Kidney (tissue), 14 donors: ENCODE results near the gene PRRT4. TPM values are rescaled to one million over a fixed set of nuclear protein-coding genes. Genes with fewer than 3 reads are reported as not detected.

ENCODE experiments used
- DNase-seq, 5 donors: peaks; one replicate each; pipeline ENCODE4 v3.0.0-alpha.2; 2013 to 2020
- FAIRE-seq: peaks from 2 replicates; lab custom pipeline; 2012; peaks lifted over from hg19 to GRCh38; lab: Jason Lieb, UNC
- H3K27ac ChIP-seq, 2 donors: one replicate each; pipeline ENCODE4 v1.7.0; 2013; ENCODE audit warnings: low read depth in 2 of 2, low read length in 2 of 2, inconsistent platforms in 1 of 2
- H3K27me3 ChIP-seq: one replicate; pipeline ENCODE4 v1.7.1; 2013; ENCODE audit warnings: low read length, inconsistent platforms; ENCODE audit not compliant: control insufficient read depth, insufficient read depth
- H3K36me3 ChIP-seq, 3 donors: one replicate each; pipeline versions ENCODE4 v1.7.0 to v1.7.1; 2013; ENCODE audit warnings: low read length in 3 of 3, control low read depth in 1 of 3, inconsistent platforms in 1 of 3; ENCODE audit not compliant: insufficient read depth in 3 of 3, control insufficient read depth in 2 of 3
- H3K4me1 ChIP-seq, 3 donors: one replicate each; pipeline versions ENCODE4 v1.7.0 to v1.7.1; 2013; ENCODE audit warnings: low read length in 3 of 3, inconsistent platforms in 1 of 3, low read depth in 1 of 3; ENCODE audit not compliant: control insufficient read depth in 2 of 3, insufficient read depth in 2 of 3
- H3K4me3 ChIP-seq, 3 donors: one replicate each; pipeline versions ENCODE4 v1.7.0 to v1.8.1; 2013; ENCODE audit warnings: low read length in 3 of 3, control low read depth in 1 of 3, inconsistent platforms in 1 of 3
- H3K9ac ChIP-seq, 3 donors: one replicate each; pipeline versions ENCODE4 v1.7.0 to v1.7.1; 2013; ENCODE audit warnings: low read length in 3 of 3, control low read depth in 1 of 3, inconsistent platforms in 1 of 3
- H3K9me3 ChIP-seq, 3 donors: one replicate each; pipeline versions ENCODE4 v1.7.0 to v1.7.1; 2013; ENCODE audit warnings: low read length in 3 of 3, control low read depth in 1 of 3, inconsistent platforms in 1 of 3; ENCODE audit not compliant: control insufficient read depth in 2 of 3, insufficient read depth in 1 of 3
- intact Hi-C: fragments of 100-400 bp; cut with DNase I; formaldehyde crosslinking; loops from one replicate; pipeline ENCODE4 v1.11.1; 2022
- polyA plus RNA-seq: library from polyadenylated mRNA; stranded (reverse); fragments of 350-450 nt; fragmentation: Illumina TruSeq; extraction: RNeasy Lipid Tissue Mini Kit (QIAGEN cat#74804); gene quantifications from one replicate; pipeline ENCODE4 v1.2.3, GENCODE V29; 2014; ENCODE audit warnings: low read depth, low replicate concordance; ENCODE audit not compliant: insufficient read depth
- total RNA-seq: library from RNA; stranded (reverse); fragmentation: NEBNext Ultra II Directional; extraction: Animal tissue kit (Norgen Biotek cat#: 25700); gene quantifications from one replicate; pipeline ENCODE4 v1.2.1, GENCODE V29; 2021
- TF ChIP-seq, protein P1 (sequence below): IDR thresholded peaks from 3 replicates; pipeline ENCODE4 v1.5.1; 2012; ENCODE audit warnings: mild to moderate bottlenecking, moderate library complexity, borderline replicate concordance; ENCODE audit not compliant: insufficient read depth; ENCODE audit errors: extremely low read depth
- donor health status: control.
- donor health status: control.
- donor health status: control.
- donor health status: control.
- donor health status: control.
- donor health status: DM: yes; HTN: yes; CAD: no.
- donor health status: Normal renal cell carcinoma (clear cell type).

The PRRT4 gene
- total and polyA plus RNA-seq, 2 donors from 2014 or later: not detected

DNA sequence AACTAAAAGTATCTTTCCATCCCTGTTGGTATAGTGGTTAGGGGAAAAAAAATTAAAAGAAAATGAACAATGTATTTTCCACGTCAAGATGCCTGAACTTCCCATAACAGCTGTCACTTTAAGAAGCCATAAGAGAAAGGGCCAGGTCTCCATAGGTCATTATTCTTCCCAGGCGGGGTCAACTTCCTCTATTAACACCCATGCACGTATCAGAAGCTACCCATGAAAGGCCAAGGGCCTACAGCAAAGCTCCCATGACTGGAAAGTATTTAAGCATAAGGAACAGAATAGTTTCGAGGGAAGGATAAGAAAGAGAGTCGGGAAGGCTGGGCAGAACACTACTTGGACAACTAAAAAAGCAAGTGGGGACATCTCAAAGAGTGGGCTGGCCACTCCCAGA, 57.8 kb downstream of the PRRT4 start:
- intact Hi-C loops: no loop called here

DNA sequence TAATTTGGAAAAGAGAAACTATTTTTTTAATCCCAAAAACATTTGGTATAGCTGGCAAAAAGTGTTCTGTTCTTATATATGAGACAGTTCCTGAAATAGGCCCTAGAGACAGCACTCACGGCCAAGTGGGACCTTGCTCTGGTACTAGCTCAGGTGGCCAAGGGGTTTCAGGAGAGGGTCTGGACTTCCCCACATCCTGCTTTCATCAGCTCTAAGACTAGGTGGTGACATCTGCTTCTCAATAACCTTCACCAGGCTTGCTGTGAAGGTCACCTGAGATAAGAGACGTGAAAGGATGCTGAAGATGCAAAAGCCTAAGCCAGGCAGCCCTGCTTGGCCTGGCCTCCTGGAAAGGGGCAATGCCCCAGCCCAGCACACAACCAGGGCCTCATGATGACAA, 58.4 kb downstream of the PRRT4 start:
- peaks cover 2 to 21% (median 21%) of the 10 kb centered on the region in 3 donors for H3K36me3 ChIP-seq
- H3K9ac ChIP-seq: no peak overlapping the region
- no peaks in the 10 kb centered on the region for H3K27me3 ChIP-seq
- H3K27ac ChIP-seq: no peak overlapping the region
- FAIRE-seq: no peak
- H3K9me3 ChIP-seq: no peaks in the 10 kb centered on the region
- no peak overlapping the region for H3K4me3 ChIP-seq
- intact Hi-C loops: no loop called here
- TF ChIP-seq, protein P1, sequence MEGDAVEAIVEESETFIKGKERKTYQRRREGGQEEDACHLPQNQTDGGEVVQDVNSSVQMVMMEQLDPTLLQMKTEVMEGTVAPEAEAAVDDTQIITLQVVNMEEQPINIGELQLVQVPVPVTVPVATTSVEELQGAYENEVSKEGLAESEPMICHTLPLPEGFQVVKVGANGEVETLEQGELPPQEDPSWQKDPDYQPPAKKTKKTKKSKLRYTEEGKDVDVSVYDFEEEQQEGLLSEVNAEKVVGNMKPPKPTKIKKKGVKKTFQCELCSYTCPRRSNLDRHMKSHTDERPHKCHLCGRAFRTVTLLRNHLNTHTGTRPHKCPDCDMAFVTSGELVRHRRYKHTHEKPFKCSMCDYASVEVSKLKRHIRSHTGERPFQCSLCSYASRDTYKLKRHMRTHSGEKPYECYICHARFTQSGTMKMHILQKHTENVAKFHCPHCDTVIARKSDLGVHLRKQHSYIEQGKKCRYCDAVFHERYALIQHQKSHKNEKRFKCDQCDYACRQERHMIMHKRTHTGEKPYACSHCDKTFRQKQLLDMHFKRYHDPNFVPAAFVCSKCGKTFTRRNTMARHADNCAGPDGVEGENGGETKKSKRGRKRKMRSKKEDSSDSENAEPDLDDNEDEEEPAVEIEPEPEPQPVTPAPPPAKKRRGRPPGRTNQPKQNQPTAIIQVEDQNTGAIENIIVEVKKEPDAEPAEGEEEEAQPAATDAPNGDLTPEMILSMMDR: no peak
- peaks cover 0 to 6% (median 0%) of the 10 kb centered on the region in 3 donors for H3K4me1 ChIP-seq
- DNase-seq: no peak

More for the DNA sequence above, 57.8 kb downstream of the PRRT4 start:
- FAIRE-seq: no peak
- H3K4me1 ChIP-seq: peaks cover 0 to 4% (median 0%) of the 10 kb centered on the region in 3 donors
- no peaks in the 10 kb centered on the region for H3K27me3 ChIP-seq
- TF ChIP-seq, protein P1: no peak
- peaks cover 2 to 24% (median 24%) of the 10 kb centered on the region in 3 donors for H3K36me3 ChIP-seq
- no peak overlapping the region for H3K27ac ChIP-seq
- no peaks in the 10 kb centered on the region for H3K9me3 ChIP-seq
- DNase-seq: no peak
- H3K4me3 ChIP-seq: no peak overlapping the region
- H3K9ac ChIP-seq: no peak overlapping the region

DNA sequence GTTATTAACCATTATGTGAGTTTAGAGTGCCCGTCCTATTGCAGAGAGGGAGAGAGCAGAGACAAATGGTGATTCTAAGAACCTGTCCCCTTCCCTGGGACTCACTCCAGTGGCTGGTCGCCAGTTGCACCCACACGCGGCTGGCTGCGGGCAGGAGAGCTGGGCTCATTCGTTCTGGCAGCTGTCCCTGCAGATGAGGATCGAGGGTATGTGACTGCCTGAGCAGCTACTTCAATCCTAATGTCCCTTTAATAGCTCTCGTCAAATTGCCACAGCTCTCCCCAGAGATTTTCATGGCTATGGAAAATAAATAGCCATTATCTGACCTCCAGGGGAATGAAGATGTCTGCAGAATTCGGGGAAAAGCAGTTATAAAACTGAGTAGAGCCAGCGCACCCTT, 59.4 kb downstream of the PRRT4 start:
- Histone ChIP-seq H3K36me3 (peaks cover 2 to 21% (median 16%) of the 10 kb centered on the region in 3 donors), H3K27me3 (no peaks in the 10 kb centered on the region), H3K4me1 (peaks cover 0 to 6% (median 0%) of the 10 kb centered on the region in 3 donors), H3K4me3 (no peak overlapping the region), H3K9ac (no peak overlapping the region), H3K27ac (no peak overlapping the region), H3K9me3 (no peaks in the 10 kb centered on the region)
- DNase-seq: peak in 1 of 5 donors; percentile 67
- intact Hi-C loops: no loop called here
- FAIRE-seq: no peak
- TF ChIP-seq, protein P1: no peak

Other genes starting within 250 kb of the PRRT4 start
- gene LEP, start 120.4 kb downstream of the PRRT4 start, total RNA-seq: not detected
- not detected for gene LEP, start 120.4 kb downstream of the PRRT4 start, polyA plus RNA-seq
- gene RBM28, start 17.8 kb downstream of the PRRT4 start, total RNA-seq: 35.2 TPM
- gene RBM28, start 17.8 kb downstream of the PRRT4 start, polyA plus RNA-seq: 11.5 TPM
- gene IMPDH1, start 48.3 kb upstream of the PRRT4 start, total RNA-seq: 40.3 TPM
- 20.9 TPM for gene IMPDH1, start 48.3 kb upstream of the PRRT4 start, polyA plus RNA-seq
- 10.3 TPM for gene HILPDA, start 94.2 kb upstream of the PRRT4 start, total RNA-seq
- gene HILPDA, start 94.2 kb upstream of the PRRT4 start, polyA plus RNA-seq: 7.2 TPM
- gene METTL2B, start 115.1 kb upstream of the PRRT4 start, total RNA-seq: 26.0 TPM
- 11.8 TPM for gene METTL2B, start 115.1 kb upstream of the PRRT4 start, polyA plus RNA-seq